ENCODE results near the gene TRIM26. TPM values are rescaled to one million over a fixed set of nuclear protein-coding genes. Genes with fewer than 3 reads are reported as not detected.

The TRIM26 gene
- polyA plus RNA-seq, 1 experiment: 41.8 TPM

GRCh38 chr6:30135147-30135546, 78.1 kb downstream of the TRIM26 start:
- CTCF ChIA-PET: interaction anchor here (2.3 kb wide), 1 partner anchor 32 kb away, joined by 13 read pairs; no protein-coding TSS in a partner anchor
- H3K36me3 ChIP-seq (ENCODE audit: control insufficient read depth, insufficient read depth, low read length): no peaks in the 10 kb centered on the region
- POLR2A ChIA-PET: no interaction called here
- DNase-seq (ENCODE audit: low read depth): no peak
- no peak for TF ChIP-seq CTCF (IDR thresholded peaks at IDR 0.05; ENCODE audit: insufficient read depth, low read depth, low read length)
- H3K4me3 ChIP-seq (ENCODE audit: low read depth, low read length): no peak overlapping the region
- H3K27me3 ChIP-seq (ENCODE audit: control insufficient read depth, insufficient read depth, low read length): peaks cover 12% of the 10 kb centered on the region

Other genes starting within 250 kb of the TRIM26 start
- 23.4 and 28.6 TPM in 2 replicates for gene POLR1H, start 152.1 kb downstream of the TRIM26 start, polyA plus RNA-seq (2011; rRNA removed)
- 56.4 and 70.2 TPM in 2 replicates for gene PPP1R11, start 146.2 kb downstream of the TRIM26 start, polyA plus RNA-seq (2011; rRNA removed)
- gene RNF39, start 137.6 kb downstream of the TRIM26 start, polyA plus RNA-seq (2011; rRNA removed): not detected in 2 replicates
- not detected in 2 replicates for gene TRIM31, start 100.3 kb downstream of the TRIM26 start, polyA plus RNA-seq (2011; rRNA removed)
- gene TRIM40, start 77.3 kb downstream of the TRIM26 start, polyA plus RNA-seq (2011; rRNA removed): not detected in 2 replicates
- not detected in 2 replicates for gene TRIM10, start 52.2 kb downstream of the TRIM26 start, polyA plus RNA-seq (2011; rRNA removed)
- not detected in 2 replicates for gene TRIM15, start 49.9 kb downstream of the TRIM26 start, polyA plus RNA-seq (2011; rRNA removed)
- gene TRIM39, start 113.5 kb upstream of the TRIM26 start, polyA plus RNA-seq (2011; rRNA removed): 7.4 and 8.1 TPM in 2 replicates
- gene RPP21, start 131.8 kb upstream of the TRIM26 start, polyA plus RNA-seq (2011; rRNA removed): 28.3 and 29.0 TPM in 2 replicates